GM23248 (cell line): ENCODE results near the gene RIMS1.

Experiments used
- EZH2 ChIP-seq: fragments of 200-600 bp; sonication (generic); IDR thresholded peaks from 2 replicates; pipeline ENCODE4 v1.6.1; 2018; ENCODE audit warnings: antibody characterized with exemption, mild to moderate bottlenecking; ENCODE audit not compliant: insufficient read depth, poor library complexity, severe bottlenecking
- EZH2phosphoT487 ChIP-seq: fragments of 200-600 bp; sonication (generic); IDR thresholded peaks from 2 replicates; pipeline ENCODE4 v1.6.1; 2018; ENCODE audit warnings: antibody characterized with exemption, moderate library complexity, mild to moderate bottlenecking, low read depth; ENCODE audit not compliant: insufficient read depth

DNA sequence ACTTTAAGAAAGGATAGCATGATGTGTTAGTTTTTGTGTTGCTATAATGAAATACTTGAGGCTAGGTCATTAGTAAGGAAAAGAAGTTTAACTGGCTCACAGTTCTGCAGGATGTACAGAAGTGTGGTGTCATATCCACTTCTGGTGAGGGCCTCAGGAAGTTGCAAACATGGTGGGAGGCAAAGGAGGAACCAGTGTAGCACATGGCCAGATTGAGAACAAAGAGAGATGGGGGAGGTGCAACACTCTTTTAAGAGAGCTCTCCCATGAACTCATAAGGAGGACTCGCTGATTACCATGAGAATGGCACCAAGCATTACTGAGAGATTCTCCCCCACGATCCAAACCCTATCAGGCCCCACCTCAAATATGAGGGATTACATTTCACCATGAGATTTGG lies 265.4 kb downstream of the RIMS1 start:
- TF ChIP-seq EZH2 = no peak
- TF ChIP-seq EZH2phosphoT487 = no peak
